ENCODE measurements around the gene NLE1. TPM values are rescaled to one million over a fixed set of nuclear protein-coding genes. Genes with fewer than 3 reads are reported as not detected.

Gene NLE1
- total and polyA plus RNA-seq, 2 of the 8 experiments (the other 6 are each of a cell fraction or from before 2014, with no cell fraction given), result 50.4 to 51.5 TPM

DNA sequence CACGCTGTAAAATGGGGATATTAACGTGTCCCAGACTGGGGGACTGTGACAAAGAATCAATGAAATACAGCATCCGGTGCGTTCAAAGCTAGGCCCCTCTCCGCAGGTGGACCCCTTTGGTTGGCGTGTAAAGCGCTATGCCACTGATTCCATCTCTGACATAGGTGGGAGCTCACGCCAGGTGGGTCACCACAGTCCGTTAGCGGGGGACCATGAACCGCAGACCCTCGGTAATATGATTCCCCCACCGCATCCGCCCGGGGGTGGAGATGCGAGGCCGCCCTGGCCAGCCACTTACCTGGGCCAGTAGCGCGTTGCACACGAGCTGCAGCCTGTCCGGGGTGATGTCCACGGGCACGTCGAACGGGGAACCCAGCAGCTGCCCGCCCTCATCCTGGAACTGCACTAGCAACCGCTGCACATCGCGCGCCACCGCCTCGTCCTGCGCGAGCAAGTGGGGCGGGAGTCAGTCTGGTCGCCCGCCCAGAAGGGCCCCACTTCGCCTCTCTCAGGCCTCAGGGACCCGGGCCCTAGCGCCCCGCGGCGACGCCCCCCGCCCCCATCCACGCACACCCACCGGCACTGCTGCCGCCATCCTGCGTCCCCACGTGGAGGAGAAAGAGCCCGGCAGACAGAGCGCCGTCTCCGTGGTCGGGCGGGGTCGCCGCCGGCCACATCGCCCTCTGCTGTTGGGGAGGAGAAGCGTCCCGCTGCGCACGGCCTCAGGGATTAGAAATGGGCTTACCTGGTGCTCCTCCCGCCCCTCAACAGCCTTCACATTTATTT lies at the start of gene NLE1 (continued):
- TF ChIP-seq BACH1 (IDR thresholded peaks at IDR 0.05; ENCODE audit: low read length) (peak; percentile 85), TBP (IDR thresholded peaks at IDR 0.05; ENCODE audit: low read depth, low read length) (peak; percentile 75; the same call in 1 of the 2 replicates), TAF7 (optimal IDR thresholded peaks at IDR 0.05; ENCODE audit: borderline replicate concordance, low read depth, low read length) (peak; percentile 60), HDAC6 (IDR thresholded peaks at IDR 0.05; ENCODE audit: low read depth, low read length) (no peak), SP2 (IDR thresholded peaks at IDR 0.05; ENCODE audit: low read length) (peak; percentile 79), SIX5 (IDR thresholded peaks at IDR 0.05; ENCODE audit: low read depth, low read length) (no peak), JUND (IDR thresholded peaks at IDR 0.05; ENCODE audit: low read length) (peak; percentile 38; the same call in 1 of the 2 replicates), EGR1 (IDR thresholded peaks at IDR 0.05; ENCODE audit: borderline replicate concordance, low read depth, low read length) (peak; percentile 88), CREB1 (IDR thresholded peaks at IDR 0.05) (0 out of 2 replicates have a peak, but pooled peaks have one; percentile 12), CEBPB (IDR thresholded peaks at IDR 0.05; ENCODE audit: low read depth, low read length) (no peak), GTF2F1 (IDR thresholded peaks at IDR 0.05; ENCODE audit: borderline replicate concordance, low read depth, low read length) (no peak), ATF3 (IDR thresholded peaks at IDR 0.05; ENCODE audit: insufficient read depth, low read depth, low read length) (no peak), SIN3A (conservative IDR thresholded peaks at IDR 0.05 in 1 of 2, IDR thresholded peaks at IDR 0.05 in 1 of 2; ENCODE audit: low read depth in 1 of 2, low read length in 2 of 2) (peak; percentile 85 to 89; a peak in 2 of 4 replicates), RFX5 (IDR thresholded peaks at IDR 0.05; ENCODE audit: borderline replicate concordance, low read depth, low read length) (no peak), POU5F1 (IDR thresholded peaks at IDR 0.05; ENCODE audit: low read depth, low read length) (no peak), YY1 (IDR thresholded peaks at IDR 0.05; ENCODE audit: low read depth, low read length) (peak; percentile 89), EZH2 (IDR thresholded peaks at IDR 0.05; ENCODE audit: low read depth, low read length, severe bottlenecking) (no peak), EP300 (IDR thresholded peaks at IDR 0.05; ENCODE audit: borderline replicate concordance in 1 of 2, low read depth in 2 of 2, low read length in 2 of 2) (peak in 1 of 2 experiments; percentile 53; a peak in 1 of 3 replicates)
- TF ChIP-seq, protein P1, sequence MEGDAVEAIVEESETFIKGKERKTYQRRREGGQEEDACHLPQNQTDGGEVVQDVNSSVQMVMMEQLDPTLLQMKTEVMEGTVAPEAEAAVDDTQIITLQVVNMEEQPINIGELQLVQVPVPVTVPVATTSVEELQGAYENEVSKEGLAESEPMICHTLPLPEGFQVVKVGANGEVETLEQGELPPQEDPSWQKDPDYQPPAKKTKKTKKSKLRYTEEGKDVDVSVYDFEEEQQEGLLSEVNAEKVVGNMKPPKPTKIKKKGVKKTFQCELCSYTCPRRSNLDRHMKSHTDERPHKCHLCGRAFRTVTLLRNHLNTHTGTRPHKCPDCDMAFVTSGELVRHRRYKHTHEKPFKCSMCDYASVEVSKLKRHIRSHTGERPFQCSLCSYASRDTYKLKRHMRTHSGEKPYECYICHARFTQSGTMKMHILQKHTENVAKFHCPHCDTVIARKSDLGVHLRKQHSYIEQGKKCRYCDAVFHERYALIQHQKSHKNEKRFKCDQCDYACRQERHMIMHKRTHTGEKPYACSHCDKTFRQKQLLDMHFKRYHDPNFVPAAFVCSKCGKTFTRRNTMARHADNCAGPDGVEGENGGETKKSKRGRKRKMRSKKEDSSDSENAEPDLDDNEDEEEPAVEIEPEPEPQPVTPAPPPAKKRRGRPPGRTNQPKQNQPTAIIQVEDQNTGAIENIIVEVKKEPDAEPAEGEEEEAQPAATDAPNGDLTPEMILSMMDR (IDR thresholded peaks at IDR 0.05; ENCODE audit: control extremely low read depth in 1 of 3, insufficient read depth in 1 of 3, low read depth in 1 of 3, low read length in 3 of 3), result peak; percentile 86 to 98 (median 92)
- TF ChIP-seq, protein P2, sequence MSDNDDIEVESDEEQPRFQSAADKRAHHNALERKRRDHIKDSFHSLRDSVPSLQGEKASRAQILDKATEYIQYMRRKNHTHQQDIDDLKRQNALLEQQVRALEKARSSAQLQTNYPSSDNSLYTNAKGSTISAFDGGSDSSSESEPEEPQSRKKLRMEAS (IDR thresholded peaks at IDR 0.05), result peak; percentile 97
